Esophagus squamous epithelium (tissue), 5 donors: ENCODE measurements around the gene RFXAP. TPM values are rescaled to one million over a fixed set of nuclear protein-coding genes. Genes with fewer than 3 reads are reported as not detected.

Source experiments
- DNase-seq: peaks from one replicate; lab custom pipeline; 2025; lab: John Stamatoyannopoulos, UW
- H3K27ac ChIP-seq, 4 donors: fragments of 200-600 bp; sonication (generic); one replicate each; pipeline ENCODE4 v1.5.1; 2016 to 2019; ENCODE audit warnings: mild to moderate bottlenecking in 1 of 4
- H3K27me3 ChIP-seq, 4 donors: fragments of 200-600 bp; sonication (generic); 1 replicate in 3 of 4; 2 replicates in 1 of 4; pipeline versions ENCODE4 v1.5.1 to v1.6.0; 2017 to 2021; ENCODE audit warnings: antibody characterized with exemption in 1 of 4
- H3K36me3 ChIP-seq, 3 donors: fragments of 200-600 bp; sonication (generic); one replicate each; pipeline ENCODE4 v1.5.1; 2016 to 2019
- H3K4me1 ChIP-seq, 3 donors: fragments of 200-600 bp; sonication (generic); one replicate each; pipeline ENCODE4 v1.5.1; 2017 to 2019
- H3K4me3 ChIP-seq, 4 donors: fragments of 200-600 bp; sonication (generic); 1 replicate in 3 of 4; 2 replicates in 1 of 4; pipeline ENCODE4 v1.5.1; 2016 to 2019; ENCODE audit warnings: mild to moderate bottlenecking in 2 of 4, moderate library complexity in 1 of 4
- H3K9me3 ChIP-seq, 3 donors: fragments of 200-600 bp; sonication (generic); one replicate each; pipeline ENCODE4 v1.5.1; 2016 to 2019
- CTCF ChIP-seq, 6 experiments: fragments of 450-650 bp in 4 of 6; fragments of 200-600 bp in 2 of 6; sonication (generic) in 2 of 6; IDR thresholded peaks; one replicate each; pipeline ENCODE4 v1.5.1; 2016 to 2019; ENCODE audit warnings: antibody characterized with exemption in 6 of 6, mild to moderate bottlenecking in 4 of 6, moderate library complexity in 4 of 6
- POLR2A ChIP-seq, 4 donors: fragments of 450-650 bp; IDR thresholded peaks; one replicate each; pipeline ENCODE4 v1.6.1; 2017; ENCODE audit warnings: antibody characterized with exemption in 4 of 4, mild to moderate bottlenecking in 4 of 4, moderate library complexity in 3 of 4
- WGBS, 2 donors: methylation state at CpG; one replicate each; pipeline ENCODE4 v1.1.5; 2018; 5-methylcytosine and 5-hydroxymethylcytosine counted together
- intact Hi-C: fragments of 100-400 bp; cut with DNase I; formaldehyde crosslinking; loops from one replicate; pipeline ENCODE4 v1.15.0; 2022
- total RNA-seq, 4 donors: library from RNA; depleted of rRNA; stranded (reverse); fragments of >200 nt; gene quantifications; one replicate each; pipeline ENCODE4 v1.1.0, GENCODE V29; 2016
- donor health status: DM: yes; HTN: yes; CAD: no.

The RFXAP gene
- total RNA-seq, 4 donors from 2014 or later = 0.97 to 3.8 (median 1.7) TPM

GRCh38 chr13:36862002-36862685 lies 43.1 kb downstream of the RFXAP start:
- no peak overlapping the region for H3K4me3 ChIP-seq
- no peaks in the 10 kb centered on the region for H3K27me3 ChIP-seq
- DNase-seq = no peak
- no peak for TF ChIP-seq POLR2A (IDR thresholded peaks at IDR 0.05)
- TF ChIP-seq CTCF (IDR thresholded peaks at IDR 0.05) = no peak
- WGBS, 2 donors = 55 to 62% methylated on average over 6 of the region's 6 CpGs
- H3K4me1 ChIP-seq = peaks cover 0 to 3% (median 0%) of the 10 kb centered on the region in 3 donors
- intact Hi-C loops = no loop called here
- no peaks in the 10 kb centered on the region for H3K9me3 ChIP-seq
- H3K36me3 ChIP-seq = peaks cover 0 to 12% (median 0%) of the 10 kb centered on the region in 3 donors
- H3K27ac ChIP-seq = peak overlapping the region in 2 of 4 donors; percentile 5 to 61

- Histone ChIP-seq H3K4me1 (peaks cover 0 to 3% (median 0%) of the 10 kb centered on the region in 3 donors), H3K9me3 (no peaks in the 10 kb centered on the region), H3K27me3 (no peaks in the 10 kb centered on the region), H3K4me3 (no peak overlapping the region), H3K36me3 (peaks cover 0 to 12% (median 0%) of the 10 kb centered on the region in 3 donors), H3K27ac (peak overlapping the region in 2 of 4 donors; percentile 5 to 61)
- TF ChIP-seq POLR2A (IDR thresholded peaks at IDR 0.05) (no peak), CTCF (IDR thresholded peaks at IDR 0.05) (no peak)
- intact Hi-C loops = no loop called here
- no peak for DNase-seq
- WGBS, 2 donors = 72 to 80% methylated on average over 7 of the region's 7 CpGs
Measured at GRCh38 chr13:36862722-36863121, 43.7 kb downstream of the RFXAP start.

GRCh38 chr13:36865265-36865664 lies 46.2 kb downstream of the RFXAP start:
- intact Hi-C loops = no loop called here
- H3K9me3 ChIP-seq = no peaks in the 10 kb centered on the region
- 89% methylated on average over 5 of the region's 5 CpGs for WGBS, 2 donors
- DNase-seq = no peak
- H3K4me1 ChIP-seq = peaks cover 0 to 3% (median 0%) of the 10 kb centered on the region in 3 donors
- no peak overlapping the region for H3K4me3 ChIP-seq
- no peak overlapping the region for H3K27ac ChIP-seq
- H3K36me3 ChIP-seq = peaks cover 0 to 12% (median 0%) of the 10 kb centered on the region in 3 donors
- no peaks in the 10 kb centered on the region for H3K27me3 ChIP-seq
- TF ChIP-seq CTCF (IDR thresholded peaks at IDR 0.05) = no peak

- TF ChIP-seq POLR2A (IDR thresholded peaks at IDR 0.05) (no peak), CTCF (IDR thresholded peaks at IDR 0.05) (no peak)
- H3K27me3 ChIP-seq = no peaks in the 10 kb centered on the region
Measured at GRCh38 chr13:36866232-36866631, 47.2 kb downstream of the RFXAP start.

GRCh38 chr13:36870050-36870692 lies 51.1 kb downstream of the RFXAP start:
- Histone ChIP-seq H3K27ac (no peak overlapping the region), H3K4me3 (no peak overlapping the region), H3K36me3 (peaks cover 0 to 25% (median 0%) of the 10 kb centered on the region in 3 donors), H3K27me3 (no peaks in the 10 kb centered on the region), H3K4me1 (no peaks in the 10 kb centered on the region), H3K9me3 (no peaks in the 10 kb centered on the region)
- intact Hi-C loops = no loop called here
- no peak for TF ChIP-seq CTCF (IDR thresholded peaks at IDR 0.05)
- TF ChIP-seq POLR2A (IDR thresholded peaks at IDR 0.05) = no peak
- 30 to 90% methylated on average over 1 of the region's 1 CpG for whole genome bisulfite sequencing, 2 donors
- DNase-seq = no peak

More at GRCh38 chr13:36866232-36866631, 47.2 kb downstream of the RFXAP start:
- Histone ChIP-seq H3K4me1 (peaks cover 0 to 3% (median 0%) of the 10 kb centered on the region in 3 donors), H3K27ac (no peak overlapping the region), H3K4me3 (no peak overlapping the region), H3K36me3 (peaks cover 0 to 20% (median 0%) of the 10 kb centered on the region in 3 donors), H3K9me3 (no peaks in the 10 kb centered on the region)
- DNase-seq = no peak
- intact Hi-C loops = no loop called here
